Stomach (tissue), 4 donors: ENCODE measurements around the gene FAM234B.

ENCODE experiments used
- POLR2A ChIP-seq, 4 donors: fragments of 450-650 bp; IDR thresholded peaks; one replicate each; pipeline ENCODE4 v1.6.1; 2016; ENCODE audit warnings: antibody characterized with exemption in 4 of 4, control low read depth in 2 of 4, mild to moderate bottlenecking in 1 of 4, moderate library complexity in 1 of 4
- TF ChIP-seq, protein P1 (sequence below), 7 experiments: fragments of 450-650 bp in 4 of 7; fragments of 200-600 bp in 3 of 7; sonication (generic) in 3 of 7; IDR thresholded peaks; one replicate each; pipeline ENCODE4 v1.5.1; 2016 to 2019; ENCODE audit warnings: antibody characterized with exemption in 7 of 7, control low read depth in 2 of 7, mild to moderate bottlenecking in 1 of 7

GRCh38 chr12:13128291-13128965 is 84.2 kb downstream of the FAM234B start:
- TF ChIP-seq POLR2A (IDR thresholded peaks at IDR 0.05): no peak
- TF ChIP-seq, protein P1, sequence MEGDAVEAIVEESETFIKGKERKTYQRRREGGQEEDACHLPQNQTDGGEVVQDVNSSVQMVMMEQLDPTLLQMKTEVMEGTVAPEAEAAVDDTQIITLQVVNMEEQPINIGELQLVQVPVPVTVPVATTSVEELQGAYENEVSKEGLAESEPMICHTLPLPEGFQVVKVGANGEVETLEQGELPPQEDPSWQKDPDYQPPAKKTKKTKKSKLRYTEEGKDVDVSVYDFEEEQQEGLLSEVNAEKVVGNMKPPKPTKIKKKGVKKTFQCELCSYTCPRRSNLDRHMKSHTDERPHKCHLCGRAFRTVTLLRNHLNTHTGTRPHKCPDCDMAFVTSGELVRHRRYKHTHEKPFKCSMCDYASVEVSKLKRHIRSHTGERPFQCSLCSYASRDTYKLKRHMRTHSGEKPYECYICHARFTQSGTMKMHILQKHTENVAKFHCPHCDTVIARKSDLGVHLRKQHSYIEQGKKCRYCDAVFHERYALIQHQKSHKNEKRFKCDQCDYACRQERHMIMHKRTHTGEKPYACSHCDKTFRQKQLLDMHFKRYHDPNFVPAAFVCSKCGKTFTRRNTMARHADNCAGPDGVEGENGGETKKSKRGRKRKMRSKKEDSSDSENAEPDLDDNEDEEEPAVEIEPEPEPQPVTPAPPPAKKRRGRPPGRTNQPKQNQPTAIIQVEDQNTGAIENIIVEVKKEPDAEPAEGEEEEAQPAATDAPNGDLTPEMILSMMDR (IDR thresholded peaks at IDR 0.05): no peak
